Stimulated activated CD4-positive, alpha-beta T cell treated with anti-CD3 and anti-CD28 coated beads, Interleukin-15, amount 100 ng/mL, for 1 hour (primary cell): Measurements from ENCODE around the gene MYOZ3.

ENCODE experiments used
- DNase-seq, 2 donors: peaks; one replicate each; pipeline ENCODE4 v3.0.0-alpha.2; 2020; ENCODE audit warnings: low read depth in 1 of 2, low spot score in 1 of 2

Gene MYOZ3

DNA sequence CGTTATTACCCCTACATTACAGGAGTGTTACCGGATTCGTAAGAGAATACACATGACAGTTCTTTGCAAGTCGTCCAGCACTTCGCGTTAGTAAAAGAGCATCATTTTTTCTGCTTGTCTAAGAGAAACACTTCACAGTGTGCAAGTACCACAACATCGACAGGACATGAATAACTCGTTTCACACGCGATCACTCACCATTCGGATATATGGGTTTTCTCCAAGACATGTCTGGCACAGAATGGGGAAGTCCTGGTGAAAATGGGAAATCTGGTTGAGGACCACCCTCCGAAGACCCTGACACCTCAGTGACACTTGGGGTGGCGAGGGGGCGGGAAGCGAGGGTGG, 39.2 kb downstream of the MYOZ3 start:
- no peak for DNase-seq

DNA sequence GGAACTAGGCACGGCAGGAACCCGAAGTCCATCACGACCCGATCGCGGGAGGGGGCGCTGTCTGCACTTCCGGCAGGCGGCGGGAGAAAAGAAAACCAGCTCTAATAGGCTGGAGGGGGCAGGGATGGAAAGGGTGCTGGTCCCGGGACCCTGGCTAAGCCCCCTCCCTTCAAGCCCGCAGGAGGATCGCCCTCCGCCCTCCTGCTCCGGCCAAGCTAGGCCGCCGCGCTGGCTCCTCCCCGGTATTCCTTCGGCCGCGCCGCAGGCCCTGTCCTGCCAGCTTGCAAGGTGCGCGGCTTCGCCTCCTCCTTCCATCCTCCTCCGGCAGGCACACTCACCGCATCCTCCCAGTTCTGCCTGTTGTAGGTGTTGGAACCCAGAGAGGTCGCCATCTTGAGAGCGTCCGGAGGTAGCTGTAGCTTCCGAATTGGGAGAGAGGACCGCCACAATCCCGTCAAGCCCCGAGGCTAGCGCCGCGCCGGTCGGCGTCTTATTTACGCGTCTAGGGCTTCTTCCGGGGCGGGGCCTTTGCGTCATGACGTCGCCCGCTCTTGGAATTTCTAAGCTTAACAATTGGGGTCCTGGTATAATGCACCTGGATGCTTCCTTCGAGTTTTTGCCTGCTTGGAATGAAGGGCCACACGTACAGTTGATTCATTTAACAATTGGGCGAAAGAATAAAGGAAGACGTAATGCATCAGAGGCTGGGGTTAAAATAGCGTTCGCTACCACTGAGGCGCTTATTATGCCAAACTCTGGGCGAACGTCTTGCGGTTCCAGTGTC, 39.7 kb downstream of the MYOZ3 start, which contains the start of gene RBM22:
Gene RBM22 (minus strand): TSS at position 469 of the 784 bp plus-strand sequence. CDS start 77 bp downstream, at position 392.
- peak; percentile 77 to 86 for DNase-seq

DNA sequence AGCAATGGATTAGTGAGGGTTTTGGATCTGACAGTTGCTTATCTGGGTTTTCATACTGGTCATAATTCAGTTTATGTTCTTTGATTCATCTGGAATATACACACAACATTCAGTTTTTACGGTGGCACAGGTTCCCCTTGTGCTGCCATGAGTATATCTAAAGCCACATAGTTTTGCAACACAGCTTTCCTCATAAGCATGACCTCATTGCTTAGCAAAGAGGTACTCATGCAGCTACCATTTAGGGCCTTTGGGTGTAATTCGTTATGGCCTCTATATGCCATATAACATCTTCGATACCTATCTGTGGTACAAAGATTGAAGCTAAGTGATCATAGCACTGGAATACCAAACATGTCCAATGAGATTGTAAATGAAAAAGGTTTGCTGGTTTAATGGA, 42.7 kb downstream of the MYOZ3 start:
- no peak for DNase-seq

DNA sequence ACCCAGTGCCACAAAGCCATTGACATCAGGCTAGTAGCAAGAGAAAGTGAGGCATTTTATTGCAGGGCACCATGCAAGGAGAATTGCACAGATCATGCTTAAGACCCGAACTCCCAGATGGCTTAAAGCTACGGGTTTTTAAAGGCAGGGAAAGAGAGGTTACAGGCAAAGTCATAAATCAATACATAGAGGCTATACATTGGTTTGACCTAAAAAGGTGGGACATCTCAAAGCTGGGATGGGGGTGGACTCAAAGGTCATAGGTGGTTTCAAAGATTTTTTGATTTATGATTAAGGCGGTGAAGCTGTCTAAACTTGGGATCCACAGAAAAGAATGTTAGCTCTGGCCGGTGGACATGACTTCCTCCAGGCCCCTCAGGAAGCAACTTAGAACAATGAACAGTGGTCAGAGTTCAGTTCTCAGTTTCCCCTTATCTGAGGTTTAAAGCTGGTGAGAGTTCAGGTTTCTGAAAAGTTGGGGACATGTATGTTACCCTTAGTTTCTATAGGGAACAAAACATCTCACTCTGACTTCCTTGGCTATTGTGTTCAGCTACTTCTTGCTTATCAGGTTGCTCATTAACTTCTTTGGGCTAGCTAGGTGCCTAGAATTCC, 45.8 kb downstream of the MYOZ3 start:
- DNase-seq = no peak

DNA sequence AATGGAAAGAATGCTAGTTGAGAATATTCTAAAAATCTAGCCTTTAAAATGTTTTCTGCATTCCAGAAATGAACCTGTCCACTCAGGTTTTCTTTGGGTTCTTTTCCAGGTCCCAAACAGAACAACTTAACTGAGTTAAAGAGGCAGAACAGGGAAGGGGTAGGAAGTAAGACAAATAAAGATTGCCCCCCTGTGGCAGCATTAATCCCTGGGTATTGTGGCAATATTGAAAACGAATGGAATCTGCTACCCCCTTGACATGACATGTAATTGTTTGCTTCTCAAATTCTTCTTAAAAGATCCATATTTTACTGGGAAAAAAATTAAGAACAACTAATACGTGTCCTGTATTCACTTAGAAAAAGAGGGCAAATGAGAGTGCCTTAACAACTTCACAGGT, 49.1 kb downstream of the MYOZ3 start:
- DNase-seq = no peak

DNA sequence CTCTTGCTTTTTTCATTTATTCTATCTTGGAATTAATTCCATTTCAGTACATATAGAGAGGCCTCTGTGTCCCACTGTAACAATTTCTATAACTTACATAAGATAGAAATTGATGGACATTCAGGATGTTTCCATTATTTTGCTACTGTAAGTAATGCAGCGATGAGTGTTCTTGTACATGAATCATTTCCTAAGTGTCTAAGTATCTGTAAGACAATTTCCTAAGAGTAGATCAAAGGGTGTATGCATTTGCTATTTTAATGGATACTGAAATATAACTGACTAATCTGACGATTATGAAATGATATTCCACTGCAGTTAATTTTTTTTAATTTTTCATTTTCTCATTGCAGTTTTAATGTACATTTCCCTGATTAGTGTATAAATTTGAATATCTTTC, 62.8 kb downstream of the MYOZ3 start:
- no peak for DNase-seq
